NCI-H2171 treated with DMSO at 0.1 percent for 48 hours (cell line): ENCODE results near the gene GCK.

Source experiments
- DNase-seq: peaks from one replicate; lab custom pipeline; 2025; lab: John Stamatoyannopoulos, UW

GCK gene

DNA sequence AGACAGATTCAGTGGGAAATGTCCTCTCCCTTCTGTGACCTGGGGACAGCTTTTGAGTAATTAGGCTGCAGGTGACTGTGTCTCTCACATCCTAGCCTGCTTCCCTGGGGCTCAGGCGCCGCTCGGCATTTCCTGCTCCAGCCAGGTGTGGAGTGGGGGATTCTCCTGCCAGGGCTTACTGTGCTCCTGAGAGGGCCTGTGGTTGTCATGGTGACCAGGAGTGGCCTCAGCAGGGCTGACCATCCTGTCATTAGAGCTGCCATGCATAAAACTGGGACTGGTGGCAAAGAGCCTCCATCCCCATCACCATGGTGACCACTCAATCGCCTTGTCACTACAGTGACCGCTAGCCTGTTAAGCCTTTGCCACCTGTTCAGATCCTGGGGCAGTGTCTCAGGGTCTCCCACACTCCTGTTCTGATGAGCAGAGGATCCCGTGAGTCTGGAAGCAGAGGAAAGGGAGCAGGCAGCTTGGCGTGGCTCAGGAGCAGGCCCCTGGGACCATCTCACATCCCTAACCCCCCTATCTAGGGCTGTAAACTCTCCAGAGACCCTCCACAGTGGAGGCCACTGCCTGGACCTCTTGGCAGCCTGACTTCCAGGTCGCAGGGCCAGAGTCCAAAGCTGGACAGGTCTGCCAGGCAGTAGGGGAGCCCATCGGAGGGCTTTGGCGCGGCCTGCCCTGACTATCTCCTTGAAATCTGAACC, at the start of gene GCK:
GCK (minus strand) TSS at position 154 of the 707 bp plus-strand sequence. CDS start 486 bp downstream, outside the sequence.
- no peak for DNase-seq

DNA sequence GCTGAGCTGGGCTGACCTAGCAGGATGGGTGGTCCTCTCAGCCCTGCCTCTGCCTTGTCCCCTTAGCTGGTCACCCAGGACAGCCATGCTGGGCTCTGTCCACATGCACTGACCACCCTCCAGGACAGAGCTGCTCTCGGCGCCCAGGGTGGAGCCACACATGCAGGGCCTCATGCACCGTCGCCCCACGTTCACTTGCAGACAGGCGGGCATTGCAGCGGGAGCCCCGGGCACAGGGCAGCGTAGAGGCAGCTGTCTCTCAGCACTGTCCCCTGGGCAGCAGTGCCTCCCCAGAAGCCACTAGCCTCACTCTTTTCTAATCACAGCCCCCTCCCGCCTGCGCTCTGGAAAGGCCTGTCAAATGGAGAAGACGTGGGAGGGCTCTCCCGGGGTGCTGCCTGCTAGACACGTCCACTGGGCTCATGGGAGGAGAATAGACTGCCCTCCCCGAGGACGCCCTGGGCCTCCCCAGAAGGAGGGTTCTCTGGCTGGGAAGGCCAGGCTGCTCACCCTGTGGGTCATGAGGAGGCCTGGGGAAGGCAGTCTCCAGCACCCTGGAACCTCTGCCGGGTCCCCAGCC, 49.0 kb upstream of the GCK start:
- no peak for DNase-seq

DNA sequence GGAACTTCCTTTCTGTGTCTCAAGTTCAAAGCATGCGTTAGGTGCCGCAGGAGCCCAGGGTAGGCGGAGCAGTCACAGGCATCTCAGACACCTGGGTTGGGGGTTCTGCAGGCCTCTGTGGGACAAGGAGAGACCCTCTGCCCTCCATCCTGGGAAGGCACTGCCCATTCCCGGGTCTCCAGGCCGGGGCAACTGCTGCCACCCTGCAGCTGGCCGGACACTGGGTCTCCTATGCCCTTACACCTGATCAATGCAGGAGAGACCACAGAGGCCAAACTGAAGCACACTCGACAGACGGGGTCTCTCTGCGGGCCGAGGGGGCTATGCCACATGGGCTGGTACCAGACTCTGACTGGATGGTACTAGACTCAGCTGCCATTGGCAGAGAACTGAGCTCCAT, 48.5 kb upstream of the GCK start:
- DNase-seq: no peak

GRCh38 chr7:44236333-44236728, 47.1 kb upstream of the GCK start:
- no peak for DNase-seq

DNA sequence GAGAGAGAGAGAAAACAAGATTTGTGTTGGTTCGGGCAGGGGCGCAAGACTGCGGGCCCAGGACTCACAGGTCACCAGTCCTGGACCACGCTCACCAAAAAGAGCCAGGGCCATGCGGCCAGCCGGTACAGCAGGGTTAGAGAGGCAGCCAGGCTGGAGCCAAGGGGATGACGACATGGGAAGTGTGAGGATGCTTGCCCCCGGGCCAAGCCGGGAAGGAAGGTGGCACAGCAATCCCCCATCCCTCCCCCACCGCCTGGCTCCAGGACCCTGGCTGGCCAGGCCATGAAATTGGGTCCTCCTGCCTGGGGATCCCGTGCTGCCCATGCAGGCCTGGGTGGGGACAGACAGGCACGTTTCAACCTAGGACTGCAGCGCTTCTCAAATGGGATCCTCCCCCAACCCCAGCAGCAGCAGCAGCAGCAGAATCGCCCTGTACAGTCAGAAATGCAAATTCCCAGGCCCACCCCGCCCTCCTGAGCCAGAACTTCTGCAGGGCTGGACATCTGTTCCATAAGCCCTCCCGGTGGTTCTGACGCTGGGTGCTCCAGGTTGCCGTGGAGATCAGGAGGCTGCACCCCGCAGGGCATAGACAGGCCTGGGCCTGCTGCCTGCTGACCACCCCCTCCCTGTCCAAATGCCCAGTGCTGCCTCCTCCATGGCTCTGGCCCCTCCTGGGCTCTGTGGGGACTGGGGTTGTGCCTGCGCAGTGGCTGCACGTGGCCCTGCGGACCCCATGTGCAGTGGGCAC, 46.5 kb upstream of the GCK start:
- DNase-seq: no peak

- DNase-seq: no peak
Measured at GRCh38 chr7:44235066-44235465, 45.8 kb upstream of the GCK start.

DNA sequence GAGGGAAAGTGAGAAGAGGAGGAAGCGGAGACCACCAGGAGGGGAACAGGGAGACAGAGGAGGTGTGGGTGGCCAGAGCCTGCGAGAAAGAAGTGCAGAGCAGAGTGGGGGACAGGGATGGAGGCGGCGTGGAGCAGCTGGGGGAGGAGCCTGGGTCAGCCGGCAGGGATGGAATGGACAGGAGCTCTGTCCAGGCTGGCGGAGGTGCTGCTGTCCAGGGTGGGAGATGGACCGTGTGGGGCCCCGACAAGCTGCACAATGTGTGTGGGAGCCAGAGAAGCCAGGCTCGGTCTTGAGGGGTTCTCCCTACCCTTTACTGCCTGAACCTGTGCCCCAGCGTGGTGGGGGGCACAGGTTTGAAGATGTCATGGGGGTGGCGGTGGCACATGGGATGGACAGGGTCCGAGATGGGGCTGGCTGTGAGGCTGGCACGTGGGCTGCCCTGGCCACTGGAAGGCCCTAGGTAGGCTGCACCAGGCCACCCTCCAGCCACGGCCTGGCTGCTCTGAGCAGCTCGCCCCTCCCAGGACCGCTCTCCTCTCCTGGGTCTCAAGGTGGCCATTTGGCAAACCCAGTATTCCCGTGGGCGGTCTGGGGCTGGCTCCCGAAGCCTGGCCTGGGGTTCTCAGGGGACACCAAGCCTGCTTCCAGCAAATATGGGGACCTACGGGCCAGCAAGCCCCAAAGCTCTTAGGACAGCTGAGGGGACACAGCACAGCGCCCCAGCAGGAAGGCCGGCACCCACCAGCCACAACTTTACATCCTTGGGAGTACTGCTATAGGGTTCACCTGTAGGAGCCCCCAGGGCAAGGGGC, 43.9 kb upstream of the GCK start:
- no peak for DNase-seq

GRCh38 chr7:44232396-44232795, 43.2 kb upstream of the GCK start:
- DNase-seq: no peak

DNA sequence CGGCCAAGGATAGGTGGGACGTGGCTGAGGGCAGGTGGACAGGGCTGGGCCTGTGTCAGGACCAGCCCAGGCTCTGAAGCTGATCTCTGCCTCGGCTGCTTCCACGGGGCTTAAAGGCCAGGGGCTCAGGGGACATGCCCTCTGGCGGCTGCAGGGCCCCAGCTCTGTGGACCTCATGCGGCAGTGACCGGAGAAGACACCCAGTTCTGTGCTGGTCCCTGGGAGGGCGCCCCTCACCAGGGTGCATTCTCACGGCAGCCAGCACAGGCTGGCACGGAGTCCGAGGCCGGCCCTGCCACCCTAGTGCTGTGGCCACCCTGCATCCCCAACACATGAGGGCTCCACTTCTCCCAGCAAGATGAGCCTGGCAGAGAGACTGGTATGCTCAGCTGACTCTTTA, 41.8 kb upstream of the GCK start:
- no peak for DNase-seq

DNA sequence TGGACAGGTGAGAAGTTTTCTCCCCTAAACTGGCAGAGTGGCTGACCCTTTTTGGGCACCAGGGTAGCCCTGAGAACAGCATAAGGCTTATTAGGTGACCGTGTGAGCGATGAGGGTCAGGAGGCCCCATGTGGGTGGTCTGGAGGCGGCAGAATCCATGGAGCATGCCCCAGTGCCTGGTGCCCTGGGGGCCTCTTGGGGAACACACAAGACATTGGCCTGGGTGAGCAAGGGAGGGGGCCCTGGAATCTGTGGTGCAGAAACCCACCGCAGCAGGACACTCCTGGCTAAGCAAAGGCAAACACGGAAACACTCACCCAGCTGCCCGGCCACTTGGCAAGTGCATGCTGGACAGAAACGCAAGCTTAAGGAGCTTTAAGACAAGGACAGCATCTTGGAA, 41.0 kb upstream of the GCK start:
- DNase-seq: no peak

DNA sequence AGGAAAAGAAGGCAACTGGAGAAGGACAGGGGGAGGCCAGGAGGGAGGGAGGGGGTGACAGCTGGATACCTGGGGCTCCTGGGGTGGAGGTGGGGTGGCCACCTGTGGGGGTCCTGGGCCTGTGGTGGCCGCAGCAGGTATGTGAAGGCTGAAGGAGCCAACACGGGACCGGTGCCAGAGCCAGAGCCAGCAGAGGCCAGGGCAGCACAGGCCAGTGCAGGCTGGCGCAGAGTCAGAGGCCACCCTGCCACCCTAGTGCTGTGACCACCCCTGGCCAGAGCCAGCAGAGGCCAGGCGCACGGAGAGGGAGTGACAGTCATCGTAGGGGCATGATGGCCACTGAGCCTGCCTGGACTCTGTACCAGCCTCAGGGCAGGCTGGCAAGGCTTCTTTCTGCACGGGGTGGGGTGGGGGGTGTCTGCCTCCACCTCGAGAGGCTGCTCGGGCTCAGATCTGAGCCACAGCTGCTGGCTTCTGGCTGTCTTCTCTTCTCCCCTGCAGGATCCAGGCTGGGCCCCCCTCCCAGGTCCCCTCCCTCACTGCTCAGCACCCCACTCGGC, 40.4 kb upstream of the GCK start:
- DNase-seq: no peak

DNA sequence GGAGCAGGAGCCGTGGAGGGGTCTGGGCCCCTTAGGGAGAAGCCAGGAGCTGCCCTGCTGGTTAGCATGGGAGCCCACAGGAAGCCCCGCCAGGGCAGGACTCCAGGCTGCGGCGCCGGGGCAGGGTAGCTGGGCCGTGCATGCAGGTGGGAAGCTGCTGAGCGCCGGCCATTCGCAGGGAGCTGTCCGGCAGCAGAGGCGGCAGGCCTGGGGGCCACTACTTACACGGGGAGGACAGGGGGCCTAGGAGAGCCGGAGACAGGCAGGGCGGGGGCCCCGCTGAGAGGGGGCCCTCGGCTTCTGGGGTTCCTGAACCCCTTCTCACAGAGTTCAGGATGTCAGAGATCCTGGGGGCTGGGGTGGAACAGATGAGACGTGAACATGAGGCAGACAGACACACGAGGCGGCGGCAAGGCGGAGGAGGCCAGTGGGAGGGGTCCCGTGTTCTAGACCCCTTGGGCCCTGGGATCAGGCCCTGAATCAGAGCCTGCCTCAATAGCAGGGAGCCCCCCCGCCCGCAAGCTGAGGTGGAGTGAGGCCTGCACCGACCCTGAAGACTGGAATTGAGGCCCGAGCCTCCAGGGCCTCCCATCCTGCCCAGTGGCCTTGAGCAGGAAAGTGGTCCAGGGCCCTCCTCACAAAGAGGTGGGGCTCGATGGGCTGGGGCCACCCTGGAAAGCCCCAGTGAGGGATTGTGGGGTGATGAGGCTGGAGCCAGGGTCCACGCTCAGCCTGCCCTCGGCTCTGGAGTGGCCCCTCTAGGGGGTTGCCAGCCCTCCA, 39.5 kb upstream of the GCK start:
- no peak for DNase-seq

- DNase-seq: no peak
Measured at GRCh38 chr7:44227911-44228310, 38.7 kb upstream of the GCK start.

- no peak for DNase-seq
Measured at GRCh38 chr7:44226396-44226753, 37.1 kb upstream of the GCK start.

GRCh38 chr7:44225566-44226395, 36.5 kb upstream of the GCK start:
- DNase-seq: no peak

GRCh38 chr7:44224974-44225565, 35.8 kb upstream of the GCK start:
- DNase-seq: no peak

GRCh38 chr7:44224080-44224973, 35.1 kb upstream of the GCK start:
- peak; percentile 35 for DNase-seq

DNA sequence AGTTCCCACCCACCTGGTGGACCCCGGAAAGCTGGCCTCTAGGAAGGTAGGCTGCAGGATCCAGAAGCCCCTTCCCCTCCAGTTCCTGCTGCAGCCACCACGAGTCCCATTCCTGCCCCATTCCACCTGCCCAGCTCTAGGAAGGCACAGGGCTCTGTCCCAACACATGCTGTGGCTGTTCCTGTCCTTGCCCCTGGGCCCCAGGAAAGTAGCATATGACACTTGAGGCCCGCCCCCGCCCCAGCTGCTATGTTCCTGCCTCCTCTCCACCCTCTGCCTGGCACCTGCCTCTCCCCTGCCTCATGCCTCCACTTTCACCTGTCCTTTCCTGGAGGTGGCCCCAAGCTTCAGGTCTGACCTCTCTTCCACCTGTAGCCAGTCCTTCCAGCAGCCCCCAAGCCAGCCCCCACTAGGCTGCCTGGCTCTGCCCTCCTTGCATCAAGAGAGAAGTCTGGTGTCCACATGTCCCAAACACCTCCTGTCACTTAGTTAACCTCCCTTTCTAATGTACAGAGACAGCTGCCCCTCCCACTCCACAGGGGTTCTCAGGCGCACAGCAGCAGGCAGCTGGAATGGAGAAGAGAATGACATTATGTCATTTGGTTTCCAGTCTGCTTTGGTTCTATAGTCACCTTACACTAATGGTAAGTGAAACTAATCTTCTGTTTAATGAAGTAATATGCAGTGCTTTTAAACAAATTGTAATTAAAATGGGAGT, 34.3 kb upstream of the GCK start:
- peak; percentile 84 for DNase-seq
